Activated naive CD8-positive, alpha-beta T cell treated with anti-CD3 and anti-CD28 coated beads, Interleukin-2, amount 50 U/mL, for 16 hours (primary cell): ENCODE data around the gene HOXC4.

ENCODE experiments used
- DNase-seq: peaks from one replicate; pipeline ENCODE4 v3.0.0-alpha.2; 2020; ENCODE audit warnings: low read depth, low spot score

Gene HOXC4

DNA sequence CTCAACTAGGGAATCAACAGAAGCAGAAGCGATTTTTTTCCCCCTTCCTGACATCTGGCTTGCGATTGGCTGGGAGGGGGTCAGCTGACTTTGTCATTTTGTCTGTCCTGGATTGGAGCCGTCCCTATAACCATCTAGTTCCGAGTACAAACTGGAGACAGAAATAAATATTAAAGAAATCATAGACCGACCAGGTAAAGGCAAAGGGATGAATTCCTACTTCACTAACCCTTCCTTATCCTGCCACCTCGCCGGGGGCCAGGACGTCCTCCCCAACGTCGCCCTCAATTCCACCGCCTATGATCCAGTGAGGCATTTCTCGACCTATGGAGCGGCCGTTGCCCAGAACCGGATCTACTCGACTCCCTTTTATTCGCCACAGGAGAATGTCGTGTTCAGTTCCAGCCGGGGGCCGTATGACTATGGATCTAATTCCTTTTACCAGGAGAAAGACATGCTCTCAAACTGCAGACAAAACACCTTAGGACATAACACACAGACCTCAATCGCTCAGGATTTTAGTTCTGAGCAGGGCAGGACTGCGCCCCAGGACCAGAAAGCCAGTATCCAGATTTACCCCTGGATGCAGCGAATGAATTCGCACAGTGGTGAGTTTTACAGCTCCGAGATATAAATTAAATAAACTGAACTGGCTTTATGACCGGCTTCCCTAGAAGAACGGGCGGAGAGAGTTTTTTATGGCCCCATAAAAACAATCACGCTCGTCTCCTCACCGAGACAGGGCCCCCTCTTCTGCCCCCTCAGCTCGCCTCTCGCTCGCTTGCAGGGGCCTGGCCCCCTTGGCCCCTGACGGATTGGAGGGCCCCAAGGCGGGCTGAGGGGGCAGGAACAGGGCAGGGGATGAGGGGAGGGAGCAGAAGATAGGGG, 25.1 kb upstream of the HOXC4 start, which contains the start of gene HOXC6:
Gene HOXC6 (plus strand): TSS at position 127 of the 888 bp plus-strand sequence. CDS start 82 bp downstream, at position 209.
- DNase-seq, result no peak

DNA sequence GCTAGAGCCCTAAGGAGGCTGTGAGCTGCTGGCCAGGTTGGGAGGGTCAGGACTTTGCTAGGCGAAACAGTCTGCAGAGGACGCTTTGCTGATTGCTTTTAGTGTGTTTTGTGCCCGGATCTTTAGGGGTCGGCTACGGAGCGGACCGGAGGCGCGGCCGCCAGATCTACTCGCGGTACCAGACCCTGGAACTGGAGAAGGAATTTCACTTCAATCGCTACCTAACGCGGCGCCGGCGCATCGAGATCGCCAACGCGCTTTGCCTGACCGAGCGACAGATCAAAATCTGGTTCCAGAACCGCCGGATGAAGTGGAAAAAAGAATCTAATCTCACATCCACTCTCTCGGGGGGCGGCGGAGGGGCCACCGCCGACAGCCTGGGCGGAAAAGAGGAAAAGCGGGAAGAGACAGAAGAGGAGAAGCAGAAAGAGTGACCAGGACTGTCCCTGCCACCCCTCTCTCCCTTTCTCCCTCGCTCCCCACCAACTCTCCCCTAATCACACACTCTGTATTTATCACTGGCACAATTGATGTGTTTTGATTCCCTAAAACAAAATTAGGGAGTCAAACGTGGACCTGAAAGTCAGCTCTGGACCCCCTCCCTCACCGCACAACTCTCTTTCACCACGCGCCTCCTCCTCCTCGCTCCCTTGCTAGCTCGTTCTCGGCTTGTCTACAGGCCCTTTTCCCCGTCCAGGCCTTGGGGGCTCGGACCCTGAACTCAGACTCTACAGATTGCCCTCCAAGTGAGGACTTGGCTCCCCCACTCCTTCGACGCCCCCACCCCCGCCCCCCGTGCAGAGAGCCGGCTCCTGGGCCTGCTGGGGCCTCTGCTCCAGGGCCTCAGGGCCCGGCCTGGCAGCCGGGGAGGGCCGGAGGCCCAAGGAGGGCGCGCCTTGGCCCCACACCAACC, 23.9 kb upstream of the HOXC4 start:
- DNase-seq, result no peak

DNA sequence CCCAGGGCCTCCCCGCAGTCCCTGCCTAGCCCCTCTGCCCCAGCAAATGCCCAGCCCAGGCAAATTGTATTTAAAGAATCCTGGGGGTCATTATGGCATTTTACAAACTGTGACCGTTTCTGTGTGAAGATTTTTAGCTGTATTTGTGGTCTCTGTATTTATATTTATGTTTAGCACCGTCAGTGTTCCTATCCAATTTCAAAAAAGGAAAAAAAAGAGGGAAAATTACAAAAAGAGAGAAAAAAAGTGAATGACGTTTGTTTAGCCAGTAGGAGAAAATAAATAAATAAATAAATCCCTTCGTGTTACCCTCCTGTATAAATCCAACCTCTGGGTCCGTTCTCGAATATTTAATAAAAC, 23.2 kb upstream of the HOXC4 start:
- no peak for DNase-seq

DNA sequence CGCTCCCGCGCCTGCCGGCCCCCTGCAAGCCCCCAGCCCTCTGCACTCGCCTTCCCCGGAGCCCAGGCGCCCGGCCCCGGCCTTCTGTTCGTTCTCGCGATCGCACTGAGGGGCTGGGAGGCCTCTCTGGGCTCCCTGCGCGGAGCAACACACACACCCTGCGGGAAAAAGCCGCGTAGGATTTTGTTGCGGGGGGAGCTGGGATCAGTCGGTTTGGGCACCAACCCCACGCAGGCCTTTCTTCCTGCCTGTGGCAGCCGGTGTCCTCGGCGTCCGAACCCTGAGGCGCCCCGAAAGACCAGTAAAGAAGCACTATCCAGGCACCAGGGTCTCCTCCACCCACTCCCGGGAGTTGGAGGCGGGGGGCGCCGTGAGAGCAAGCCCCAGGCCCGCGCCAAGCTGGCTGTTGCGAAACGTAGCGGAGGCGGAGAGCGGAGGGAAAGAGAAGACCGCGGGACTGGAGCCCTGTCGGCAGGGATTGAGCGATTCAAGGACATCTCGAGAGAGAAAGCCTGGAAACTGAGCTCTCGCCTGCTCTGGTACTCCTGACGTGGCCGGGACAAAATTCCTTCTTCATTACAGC, 22.7 kb upstream of the HOXC4 start:
- DNase-seq, result no peak

DNA sequence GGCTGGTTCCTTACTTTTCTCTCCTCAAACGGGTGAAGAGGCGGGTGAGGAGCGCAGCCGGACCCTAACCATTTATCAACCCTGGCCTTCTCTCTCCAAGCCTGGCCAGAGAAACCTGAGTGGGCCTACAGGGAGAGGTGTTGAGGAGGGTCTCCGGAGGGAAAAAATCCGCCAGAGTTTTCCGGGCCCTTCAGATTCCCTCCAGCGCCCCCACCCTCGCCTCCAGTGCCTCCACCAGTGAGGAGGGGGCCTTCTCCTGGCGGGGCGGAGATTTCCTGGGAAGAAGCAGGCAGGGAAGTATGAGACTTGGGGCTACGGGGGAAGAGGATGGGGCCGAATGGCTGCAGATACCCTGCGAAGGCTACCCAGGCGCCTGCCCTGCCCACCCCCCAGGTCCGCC, 22.2 kb upstream of the HOXC4 start:
- no peak for DNase-seq

DNA sequence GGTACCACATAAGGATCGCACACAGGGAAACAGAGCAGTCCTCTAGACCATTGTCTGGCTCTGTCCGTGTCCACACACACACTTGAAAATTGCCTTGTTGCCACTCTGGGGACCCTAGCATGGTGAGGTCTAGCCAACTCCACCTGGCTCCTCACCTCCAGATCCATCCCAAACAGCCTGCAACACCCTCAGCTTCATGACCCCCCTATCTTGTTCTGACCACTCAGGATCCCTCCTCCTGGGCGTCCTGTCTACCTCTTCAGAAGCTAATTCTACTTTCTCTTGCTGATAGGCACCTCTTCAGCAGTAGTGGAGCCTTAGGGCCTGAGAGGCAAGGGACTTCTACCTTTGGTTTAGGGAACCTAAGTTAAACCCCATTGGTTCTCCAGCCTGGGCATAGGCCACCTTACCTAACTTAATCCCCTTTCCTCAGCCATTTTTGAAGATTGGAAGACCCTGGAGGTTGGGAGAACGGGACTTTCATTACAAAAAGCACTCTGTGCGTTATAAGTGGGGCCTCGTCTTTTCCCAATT, 21.5 kb upstream of the HOXC4 start:
- no peak for DNase-seq

DNA sequence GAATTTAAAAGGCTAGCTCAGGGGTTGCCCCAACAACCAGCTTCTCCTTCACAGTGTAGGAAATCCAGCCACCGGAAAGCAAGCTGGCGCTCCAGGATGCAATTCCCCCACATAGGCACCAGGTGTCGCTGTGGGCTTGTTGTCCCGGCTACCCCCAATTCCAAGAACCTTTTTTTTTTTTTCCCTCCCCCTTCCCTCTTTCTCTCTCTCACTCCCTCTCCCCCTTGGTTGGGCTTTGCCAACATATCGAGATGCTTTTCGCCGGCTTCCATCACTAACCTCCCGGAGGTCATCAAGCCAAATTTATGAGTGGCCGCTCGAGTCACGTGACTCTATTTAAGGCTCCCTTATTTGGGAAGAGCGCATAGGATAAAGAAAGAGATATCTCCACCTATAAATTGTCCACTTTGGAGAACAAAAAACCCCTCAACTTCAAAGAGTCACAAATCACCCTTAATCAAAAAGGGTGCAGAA, 21.0 kb upstream of the HOXC4 start, which contains the start of gene HOXC5:
Gene HOXC5 (plus strand): TSS at position 424 of the 474 bp plus-strand sequence. CDS start 73 bp downstream, outside the sequence.
- DNase-seq, result peak; percentile 40

DNA sequence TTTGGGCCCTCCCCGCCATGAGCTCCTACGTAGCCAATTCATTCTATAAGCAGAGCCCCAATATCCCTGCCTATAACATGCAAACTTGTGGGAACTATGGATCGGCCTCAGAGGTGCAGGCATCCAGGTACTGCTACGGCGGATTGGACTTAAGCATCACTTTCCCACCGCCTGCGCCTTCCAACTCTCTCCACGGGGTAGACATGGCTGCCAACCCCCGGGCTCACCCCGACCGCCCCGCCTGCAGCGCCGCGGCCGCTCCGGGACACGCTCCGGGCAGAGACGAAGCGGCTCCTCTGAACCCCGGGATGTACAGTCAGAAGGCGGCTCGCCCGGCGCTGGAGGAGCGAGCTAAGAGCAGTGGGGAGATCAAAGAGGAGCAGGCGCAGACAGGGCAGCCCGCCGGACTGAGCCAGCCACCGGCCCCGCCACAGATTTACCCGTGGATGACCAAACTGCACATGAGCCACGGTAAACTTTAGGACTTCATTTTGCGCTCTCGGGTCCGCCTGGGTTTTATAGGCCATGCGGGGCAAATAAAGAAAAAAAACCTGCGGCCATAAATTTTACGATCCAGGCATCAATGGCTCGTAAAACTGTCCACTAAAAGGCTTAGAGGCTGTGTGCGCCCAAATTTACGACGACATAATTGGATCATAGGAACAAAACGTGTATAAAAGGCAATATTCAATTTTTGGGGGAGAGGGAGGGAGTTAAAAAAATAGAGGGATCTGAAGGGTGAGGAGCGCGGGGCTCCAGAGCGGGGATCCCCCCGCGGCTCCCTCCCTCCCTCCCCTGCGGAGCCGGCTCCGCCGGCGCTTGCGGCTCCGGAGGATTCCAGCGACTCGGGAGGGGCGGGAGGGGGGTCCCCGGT, 20.3 kb upstream of the HOXC4 start:
- no peak for DNase-seq

DNA sequence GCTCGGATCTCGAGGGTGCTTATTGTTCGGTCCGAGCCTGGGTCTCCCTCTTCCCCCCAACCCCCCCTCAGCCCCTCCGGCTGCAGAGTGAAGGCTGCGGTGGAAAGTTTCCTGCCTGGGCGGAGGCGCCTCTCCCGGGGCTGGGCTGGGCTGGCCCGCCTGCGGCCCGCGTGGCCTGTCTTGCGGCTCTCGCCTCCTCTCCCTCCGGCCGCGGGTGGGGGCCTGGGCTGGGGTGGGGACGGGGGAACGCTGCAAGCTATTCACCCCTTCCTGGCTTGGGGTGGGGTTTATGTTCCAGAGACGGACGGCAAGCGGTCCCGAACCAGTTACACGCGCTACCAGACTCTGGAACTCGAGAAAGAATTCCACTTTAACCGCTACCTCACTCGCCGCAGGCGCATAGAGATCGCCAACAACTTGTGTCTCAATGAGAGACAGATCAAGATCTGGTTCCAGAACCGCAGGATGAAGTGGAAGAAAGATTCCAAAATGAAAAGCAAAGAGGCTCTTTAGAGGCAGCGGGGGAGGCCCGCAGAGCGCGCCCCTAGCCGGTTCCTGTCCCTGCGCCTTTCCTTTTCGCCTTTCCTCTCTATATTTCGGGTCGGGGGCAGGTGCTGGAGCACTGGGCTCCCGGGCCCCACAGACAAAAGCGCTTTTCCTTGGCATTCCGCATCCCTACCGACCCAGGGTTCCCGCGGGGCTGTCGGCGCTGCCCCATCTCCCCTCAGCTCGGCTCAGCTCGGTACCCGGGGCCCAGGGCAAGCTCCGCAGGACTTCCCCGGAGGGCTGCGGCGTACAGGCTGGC, 19.5 kb upstream of the HOXC4 start:
- no peak for DNase-seq

DNA sequence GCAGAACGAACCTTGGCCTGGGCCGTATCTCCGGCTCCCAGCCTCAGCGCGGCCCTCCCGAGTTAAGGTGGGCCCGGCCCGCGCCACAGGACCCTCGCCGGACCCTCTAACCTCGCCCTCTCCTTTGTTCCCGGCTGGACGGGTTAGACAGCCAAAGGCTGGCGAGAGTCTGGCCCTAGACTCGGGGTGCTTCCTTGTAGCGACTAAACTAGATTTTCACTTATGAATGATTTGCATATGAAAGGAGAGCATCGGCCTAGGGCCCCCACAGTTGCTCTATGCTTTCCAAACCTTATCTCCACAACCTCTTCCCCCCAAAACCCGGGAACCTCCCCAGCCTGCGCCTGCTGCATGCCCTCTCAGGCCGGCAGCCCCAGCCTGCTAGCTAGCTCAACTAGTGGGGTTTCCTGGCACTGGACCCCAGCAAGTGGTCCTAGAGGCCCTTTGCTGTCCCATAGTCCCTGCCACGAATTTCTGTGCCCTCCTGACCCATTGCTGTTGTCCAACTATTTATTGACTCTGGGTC, 18.8 kb upstream of the HOXC4 start:
- no peak for DNase-seq

DNA sequence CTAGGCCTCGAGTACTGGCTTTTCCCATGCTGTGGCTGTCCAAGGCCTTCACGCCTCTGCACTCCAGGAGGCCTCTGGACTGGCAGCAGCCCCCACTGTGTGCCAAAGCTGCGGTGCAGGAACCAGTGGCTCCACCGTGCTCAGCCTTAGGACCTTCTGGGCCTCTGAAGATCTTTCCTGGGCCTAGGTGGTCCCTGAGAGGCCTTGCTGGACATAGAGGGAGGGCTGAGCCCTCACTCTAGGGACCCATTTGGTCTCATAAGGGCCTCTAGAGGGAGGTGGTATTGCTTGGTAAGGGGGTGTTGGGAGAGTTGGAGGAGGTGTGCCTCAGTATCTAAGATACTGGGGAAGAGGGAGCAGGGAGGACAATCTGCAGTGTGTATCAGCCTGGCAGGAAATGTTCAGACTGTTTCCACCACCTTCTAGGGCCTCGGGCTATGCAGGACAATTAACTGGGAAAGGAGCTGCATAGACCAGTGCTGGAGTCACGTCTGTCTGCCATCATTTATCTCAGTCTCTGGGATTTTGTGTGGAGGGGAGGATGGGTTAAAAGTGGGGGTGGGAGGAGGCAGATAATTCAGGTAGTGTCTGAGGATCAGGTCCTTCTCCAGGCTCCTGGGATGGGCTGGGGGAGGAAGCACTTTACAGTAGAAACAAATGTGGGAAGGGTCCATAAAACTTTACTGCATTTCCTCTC, 17.9 kb upstream of the HOXC4 start:
- DNase-seq, result no peak

DNA sequence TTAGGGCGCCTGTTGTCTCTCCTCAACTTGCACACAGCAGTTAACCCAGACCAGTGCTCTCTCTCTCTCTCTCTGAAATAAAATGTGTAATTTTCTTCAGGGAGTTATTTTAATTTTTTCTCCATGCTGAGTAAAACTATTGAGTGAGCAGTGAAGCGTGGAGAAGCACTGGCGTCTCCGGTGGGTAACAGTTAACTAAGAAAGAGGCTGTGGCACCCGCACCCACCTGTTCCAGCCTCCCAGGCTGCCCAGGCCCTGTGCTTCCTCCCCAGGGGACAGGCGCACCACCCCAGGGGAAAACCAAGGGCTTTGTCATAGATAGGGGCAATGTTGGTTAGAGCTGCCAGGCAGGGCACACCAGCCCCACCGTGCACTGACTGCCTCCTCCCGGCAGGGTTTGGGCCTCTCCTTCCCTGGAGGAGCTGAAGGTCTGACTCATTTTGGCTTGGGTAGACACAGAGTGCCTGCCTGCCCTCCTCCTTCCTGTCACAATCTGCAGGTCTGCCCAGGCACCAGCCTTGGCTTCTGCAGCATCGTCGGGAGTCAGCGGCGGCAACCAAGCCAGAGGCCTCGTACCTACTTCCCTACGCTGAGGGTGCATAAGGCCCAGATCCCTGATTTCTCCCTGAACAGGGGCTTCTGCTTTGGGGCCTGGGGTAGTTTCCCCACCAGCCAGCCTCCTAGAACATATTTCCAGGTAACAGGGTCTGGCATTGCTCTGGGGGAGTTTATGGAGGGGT, 16.8 kb upstream of the HOXC4 start:
- DNase-seq, result no peak

DNA sequence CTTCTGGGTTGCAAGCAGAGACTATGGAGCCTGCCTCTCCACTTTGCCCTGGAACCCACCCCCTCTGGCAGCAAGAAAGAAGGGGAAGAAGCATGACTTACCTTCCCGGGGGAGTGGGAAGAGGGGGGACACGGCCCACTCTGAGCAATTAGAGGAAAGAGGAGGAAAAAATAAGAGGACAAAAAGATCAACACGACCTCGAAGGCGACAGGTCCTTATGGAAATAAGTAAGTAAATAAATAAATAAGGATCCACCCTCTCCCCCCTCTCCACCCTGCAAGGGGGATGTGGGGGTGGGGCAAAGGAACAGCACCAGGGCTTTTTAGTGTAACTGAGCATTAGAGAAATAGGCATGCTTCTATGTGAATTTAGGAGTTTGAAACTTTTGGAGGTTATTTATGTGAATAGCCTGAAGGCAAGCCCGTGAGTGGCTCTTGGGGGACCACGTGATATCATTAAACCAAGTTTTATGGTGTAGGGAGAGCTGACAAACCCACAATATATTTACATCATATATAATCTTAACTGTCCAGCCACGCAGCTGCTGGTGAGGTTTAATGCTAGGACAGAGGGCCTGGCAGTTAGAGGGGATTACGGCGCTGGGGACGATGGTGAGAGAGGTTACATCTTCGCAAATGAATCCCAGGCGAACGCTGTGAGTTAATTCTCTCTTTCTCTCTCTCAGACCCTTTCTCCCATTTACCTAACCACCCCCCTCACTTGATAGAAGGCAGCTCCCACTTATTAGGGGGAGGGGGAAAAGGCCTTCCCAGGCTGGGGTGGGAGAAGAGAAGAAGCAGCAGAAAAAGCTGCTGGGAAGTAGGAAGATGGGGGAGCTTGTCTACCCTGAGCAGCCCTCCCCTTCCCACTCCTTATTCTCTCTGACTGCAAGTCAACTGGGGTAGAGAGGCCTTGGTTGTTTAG, 16.0 kb upstream of the HOXC4 start:
- DNase-seq, result no peak

DNA sequence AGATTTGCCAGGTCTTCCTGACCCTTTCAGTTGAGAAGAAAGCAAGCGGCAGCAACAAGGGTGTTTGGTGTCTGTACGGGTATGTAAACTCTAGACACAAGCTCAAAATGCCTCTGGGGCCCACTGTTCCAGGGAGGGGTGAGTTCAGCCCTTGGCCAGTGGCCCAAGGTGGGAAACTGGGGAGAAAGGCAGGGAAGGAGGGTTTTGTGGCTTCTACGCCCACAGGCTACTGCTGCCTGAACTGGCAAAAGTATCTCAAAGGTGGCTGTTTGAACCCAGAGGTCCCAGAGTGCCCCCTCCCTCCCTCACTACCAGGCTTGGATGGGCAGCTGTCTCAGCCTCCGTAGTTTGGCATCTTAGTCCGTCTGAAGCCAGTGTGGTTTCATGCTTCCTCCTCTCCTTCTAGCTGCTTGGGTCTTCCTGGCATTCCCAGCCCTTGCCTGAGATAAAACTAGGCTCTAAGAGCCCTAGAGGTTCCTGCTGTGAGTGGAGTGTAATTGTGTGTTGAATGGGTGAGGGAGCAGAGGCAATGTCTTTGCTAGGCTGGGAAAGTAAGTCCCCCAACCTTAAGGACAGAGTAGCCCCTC, 15.3 kb upstream of the HOXC4 start:
- no peak for DNase-seq

DNA sequence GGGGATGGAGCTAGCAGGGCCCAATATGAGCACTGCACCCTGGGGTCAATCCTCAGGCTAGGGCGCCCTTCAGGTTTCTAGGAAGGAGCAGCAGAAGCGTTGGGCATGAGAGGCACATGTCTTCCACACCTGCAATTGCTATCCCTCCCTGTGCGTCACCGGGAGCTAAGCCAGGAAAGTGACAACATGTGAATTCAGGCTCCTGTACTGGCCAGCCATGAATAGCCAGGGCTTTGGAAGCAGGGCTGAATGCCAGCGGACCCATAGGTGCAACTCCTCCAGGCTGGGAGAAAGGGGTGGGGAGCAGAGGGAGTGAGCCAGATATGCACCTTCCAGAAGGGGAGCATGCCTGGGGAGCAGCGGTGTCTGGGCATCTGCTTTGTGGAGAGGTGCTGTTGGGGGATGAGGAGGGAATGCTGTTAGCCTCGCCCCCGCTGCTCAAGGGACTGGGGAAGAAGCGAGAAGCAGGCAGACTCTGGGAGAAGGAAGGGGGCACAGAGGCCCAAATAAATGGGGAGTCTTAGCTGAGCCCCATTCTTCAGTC, 14.7 kb upstream of the HOXC4 start:
- no peak for DNase-seq

DNA sequence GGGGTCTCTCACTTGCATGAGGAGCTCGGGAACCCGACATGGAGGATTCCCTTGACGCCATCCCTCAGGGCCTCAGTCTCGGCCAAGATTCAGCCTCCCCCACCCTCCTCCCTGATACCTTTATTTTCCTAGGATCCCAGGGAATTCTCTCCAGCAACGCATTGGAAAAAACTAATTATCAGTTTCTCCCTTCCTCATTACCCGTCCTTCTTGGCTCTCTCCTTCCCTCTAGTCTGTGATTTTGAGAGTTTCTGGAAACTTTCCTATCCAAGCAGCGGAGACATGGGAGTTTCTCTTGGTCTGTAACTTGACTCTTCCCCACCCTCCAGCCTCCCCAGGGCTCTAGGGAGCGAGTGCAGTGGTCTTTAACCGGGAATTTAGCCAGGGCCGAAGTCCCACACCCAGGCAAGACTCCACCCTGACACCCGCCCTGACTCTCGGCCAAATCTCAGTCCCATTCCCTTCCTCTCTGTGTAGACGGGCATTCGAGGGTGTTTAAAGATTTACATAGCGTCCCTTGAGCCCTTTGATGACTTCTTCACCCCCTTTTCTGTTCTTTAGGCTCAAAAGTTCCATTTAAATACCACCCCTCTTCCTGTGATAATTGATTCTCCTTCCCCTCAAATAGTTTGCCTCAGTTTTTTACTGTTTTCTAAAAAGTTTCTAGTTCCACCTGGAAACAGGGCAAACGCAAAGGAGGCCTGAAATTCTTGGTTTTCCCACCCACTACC, 14.1 kb upstream of the HOXC4 start:
- DNase-seq, result no peak
